Activated naive CD4-positive, alpha-beta T cell treated with anti-CD3 and anti-CD28 coated beads, Interleukin-2, amount 10 ng/mL, durations not matched to agents 7 days and 5 days (primary cell): ENCODE measurements around the gene OSBPL2.

ENCODE experiments used
- CTCF ChIA-PET: fragments of 350-600 bp; sonication (Branson Sonifier 250); formaldehyde crosslinking; loops from one replicate; lab custom pipeline; 2021; ENCODE audit warnings: antibody characterized with exemption; lab: Charles Lee
- DNase-seq: peaks from one replicate; pipeline ENCODE4 v3.0.0-alpha.2; 2020
- H3K27ac Mint-ChIP-seq: one replicate; pipeline ENCODE4 v1.8.0; 2021; ENCODE audit warnings: mild to moderate bottlenecking, moderate library complexity, mixed read lengths
- H3K27me3 Mint-ChIP-seq: one replicate; pipeline ENCODE4 v1.8.0; 2021; ENCODE audit warnings: mild to moderate bottlenecking, mixed read lengths
- H3K36me3 Mint-ChIP-seq: one replicate; pipeline ENCODE4 v1.8.0; 2021; ENCODE audit warnings: mixed read lengths
- H3K4me1 Mint-ChIP-seq: one replicate; pipeline ENCODE4 v1.8.0; 2021; ENCODE audit warnings: mixed read lengths
- H3K4me3 Mint-ChIP-seq: one replicate; pipeline ENCODE4 v1.8.0; 2021; ENCODE audit warnings: mild to moderate bottlenecking, moderate library complexity, mixed read lengths
- H3K9me3 Mint-ChIP-seq: one replicate; pipeline ENCODE4 v1.8.0; 2021; ENCODE audit warnings: mixed read lengths

The OSBPL2 gene

DNA sequence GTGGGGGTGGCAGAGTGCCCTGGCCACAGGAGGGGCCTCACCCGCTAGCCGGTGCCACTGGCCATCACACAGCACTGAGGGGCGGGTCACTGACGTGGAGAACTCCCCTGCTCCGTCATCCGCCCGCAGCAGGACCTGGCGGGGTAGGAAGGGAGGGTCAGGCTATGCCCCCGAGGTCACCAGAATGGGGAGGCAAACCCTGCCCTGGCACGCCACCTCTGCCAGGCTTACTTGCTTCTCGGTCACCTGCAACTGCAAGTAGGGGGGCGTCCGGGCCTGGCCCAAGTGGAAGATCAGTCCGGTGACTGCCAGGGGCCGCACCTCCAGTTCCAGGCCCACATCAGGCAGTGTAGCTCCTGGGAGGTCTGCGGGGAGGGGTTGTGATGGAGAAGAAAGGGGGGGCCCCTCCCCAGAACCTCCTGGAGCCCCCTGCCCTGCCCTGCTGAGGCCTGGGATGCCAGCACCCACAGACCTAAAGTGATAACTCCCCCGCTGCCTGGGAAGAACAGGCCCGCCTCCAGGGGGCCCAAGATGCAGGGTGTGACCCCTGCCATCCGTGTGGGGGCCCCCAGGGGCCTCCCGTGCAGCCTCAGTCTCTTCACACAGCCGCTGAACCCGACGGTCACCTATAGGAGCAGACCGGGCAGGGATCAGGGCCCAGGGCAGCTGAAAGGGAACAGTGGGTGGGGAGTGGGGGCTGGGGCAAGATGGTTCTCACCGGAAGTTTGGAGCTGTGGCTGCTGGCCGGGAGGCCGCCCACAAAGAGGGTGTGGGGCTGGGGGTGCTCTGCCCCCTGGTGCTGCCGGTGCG lies 71.8 kb downstream of the OSBPL2 start:
- Mint-ChIP-seq H3K9me3 (no peaks in the 10 kb centered on the region), H3K27ac (no peak overlapping the region), H3K4me3 (no peak overlapping the region), H3K4me1 (peaks cover 9% of the 10 kb centered on the region), H3K27me3 (no peaks in the 10 kb centered on the region), H3K36me3 (peaks cover 10% of the 10 kb centered on the region)
- no peak for DNase-seq
- CTCF ChIA-PET, result no interaction called here

GRCh38 chr20:62310757-62311121 lies 72.4 kb downstream of the OSBPL2 start:
- no peak for DNase-seq
- Mint-ChIP-seq H3K27me3 (no peaks in the 10 kb centered on the region), H3K27ac (no peak overlapping the region), H3K9me3 (no peaks in the 10 kb centered on the region), H3K4me3 (no peak overlapping the region), H3K4me1 (peaks cover 3% of the 10 kb centered on the region), H3K36me3 (peaks cover 6% of the 10 kb centered on the region)
- CTCF ChIA-PET, result no interaction called here

GRCh38 chr20:62311150-62311549 lies 72.8 kb downstream of the OSBPL2 start:
- H3K9me3 Mint-ChIP-seq, result no peaks in the 10 kb centered on the region
- no peaks in the 10 kb centered on the region for H3K27me3 Mint-ChIP-seq
- DNase-seq, result no peak
- no peak overlapping the region for H3K27ac Mint-ChIP-seq
- CTCF ChIA-PET, result no interaction called here
- no peak overlapping the region for H3K4me3 Mint-ChIP-seq
- H3K36me3 Mint-ChIP-seq, result peaks cover 5% of the 10 kb centered on the region
- H3K4me1 Mint-ChIP-seq, result peaks cover under 1% of the 10 kb centered on the region

DNA sequence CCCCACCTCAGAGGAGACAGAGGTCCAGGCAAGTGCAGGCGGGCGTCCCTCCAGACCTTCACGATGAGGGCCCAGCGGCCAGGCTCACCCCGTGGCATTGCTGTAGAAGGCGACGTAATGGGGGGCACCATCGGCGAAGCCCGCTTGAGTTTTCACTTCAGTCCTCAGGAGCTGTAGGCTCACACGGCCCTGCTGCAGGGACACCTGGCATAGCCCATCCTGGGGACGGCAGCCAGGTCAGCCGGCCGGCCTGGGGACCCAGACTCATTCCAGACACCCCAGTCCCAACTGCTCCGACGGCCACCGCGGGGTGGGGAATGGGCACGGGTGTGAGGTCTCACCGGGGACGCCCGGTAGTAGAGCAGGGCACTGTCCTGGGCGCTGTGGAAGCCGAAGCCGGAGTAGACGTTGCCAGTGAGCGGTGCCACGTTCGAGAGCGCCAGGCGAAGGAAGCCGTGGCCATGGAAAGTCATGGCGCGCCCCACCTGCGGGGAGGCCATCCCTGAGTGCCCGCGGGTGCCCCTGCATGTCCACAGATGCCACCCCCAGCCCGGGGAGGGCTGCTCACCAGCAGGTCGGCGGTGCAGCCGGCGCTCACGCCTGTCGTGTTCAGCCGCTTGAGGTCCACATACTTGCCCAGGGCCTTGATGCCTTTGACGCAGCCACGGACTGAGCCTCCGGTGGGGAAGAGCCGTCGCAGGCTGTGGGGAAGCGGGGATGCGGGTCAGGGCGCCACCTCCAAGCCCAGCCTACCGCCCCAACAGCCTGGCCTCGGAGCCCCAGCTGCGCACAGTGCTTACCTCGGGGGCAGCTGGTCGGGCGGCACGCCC lies 73.7 kb downstream of the OSBPL2 start:
- Mint-ChIP-seq H3K4me3 (no peak overlapping the region), H3K27ac (no peak overlapping the region), H3K27me3 (no peaks in the 10 kb centered on the region), H3K36me3 (peaks cover 4% of the 10 kb centered on the region), H3K9me3 (no peaks in the 10 kb centered on the region), H3K4me1 (no peaks in the 10 kb centered on the region)
- DNase-seq, result no peak
- CTCF ChIA-PET, result no interaction called here

DNA sequence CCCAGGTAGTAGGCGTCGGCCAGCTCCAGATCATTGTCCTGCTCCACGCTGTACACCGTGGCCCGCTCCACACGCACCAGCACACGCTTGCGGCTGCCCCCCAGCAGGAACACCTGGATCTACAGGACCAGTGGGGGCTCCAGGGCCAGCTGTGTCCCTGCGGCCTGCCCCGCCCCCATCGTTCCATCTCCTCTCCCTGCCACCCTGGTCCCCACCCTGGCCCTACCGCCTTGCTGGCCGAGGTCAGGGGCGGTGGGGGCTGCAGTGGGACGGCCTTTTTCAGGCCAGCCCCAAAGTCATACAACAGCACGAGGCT lies 74.3 kb downstream of the OSBPL2 start:
- Mint-ChIP-seq H3K36me3 (peaks cover 4% of the 10 kb centered on the region), H3K4me1 (no peaks in the 10 kb centered on the region), H3K9me3 (no peaks in the 10 kb centered on the region), H3K4me3 (no peak overlapping the region), H3K27ac (no peak overlapping the region), H3K27me3 (no peaks in the 10 kb centered on the region)
- CTCF ChIA-PET, result no interaction called here
- DNase-seq, result no peak

DNA sequence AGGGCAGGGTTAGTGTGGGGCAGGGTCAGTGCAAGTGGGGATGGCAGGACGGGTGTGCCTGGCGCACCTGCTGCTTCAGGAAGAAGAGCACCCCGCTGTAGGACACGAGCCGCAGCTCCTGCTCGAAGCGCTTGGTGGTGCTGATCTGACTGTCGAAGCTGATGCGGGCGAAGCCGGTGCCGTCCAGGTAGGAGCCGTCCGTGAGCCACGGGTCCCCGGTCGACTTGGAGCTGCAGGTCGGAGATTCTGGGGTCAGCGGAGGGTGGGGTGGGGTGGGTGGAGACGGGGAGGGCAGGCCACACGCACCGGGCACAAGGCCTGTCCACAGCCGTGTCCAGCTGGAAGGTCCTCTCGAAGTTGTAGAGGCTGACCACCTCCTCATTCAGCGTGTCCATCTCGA lies 74.7 kb downstream of the OSBPL2 start:
- no peaks in the 10 kb centered on the region for H3K9me3 Mint-ChIP-seq
- H3K27ac Mint-ChIP-seq, result no peak overlapping the region
- no peak overlapping the region for H3K4me3 Mint-ChIP-seq
- CTCF ChIA-PET, result no interaction called here
- no peaks in the 10 kb centered on the region for H3K27me3 Mint-ChIP-seq
- no peak for DNase-seq
- peaks cover 4% of the 10 kb centered on the region for H3K36me3 Mint-ChIP-seq
- H3K4me1 Mint-ChIP-seq, result no peaks in the 10 kb centered on the region

DNA sequence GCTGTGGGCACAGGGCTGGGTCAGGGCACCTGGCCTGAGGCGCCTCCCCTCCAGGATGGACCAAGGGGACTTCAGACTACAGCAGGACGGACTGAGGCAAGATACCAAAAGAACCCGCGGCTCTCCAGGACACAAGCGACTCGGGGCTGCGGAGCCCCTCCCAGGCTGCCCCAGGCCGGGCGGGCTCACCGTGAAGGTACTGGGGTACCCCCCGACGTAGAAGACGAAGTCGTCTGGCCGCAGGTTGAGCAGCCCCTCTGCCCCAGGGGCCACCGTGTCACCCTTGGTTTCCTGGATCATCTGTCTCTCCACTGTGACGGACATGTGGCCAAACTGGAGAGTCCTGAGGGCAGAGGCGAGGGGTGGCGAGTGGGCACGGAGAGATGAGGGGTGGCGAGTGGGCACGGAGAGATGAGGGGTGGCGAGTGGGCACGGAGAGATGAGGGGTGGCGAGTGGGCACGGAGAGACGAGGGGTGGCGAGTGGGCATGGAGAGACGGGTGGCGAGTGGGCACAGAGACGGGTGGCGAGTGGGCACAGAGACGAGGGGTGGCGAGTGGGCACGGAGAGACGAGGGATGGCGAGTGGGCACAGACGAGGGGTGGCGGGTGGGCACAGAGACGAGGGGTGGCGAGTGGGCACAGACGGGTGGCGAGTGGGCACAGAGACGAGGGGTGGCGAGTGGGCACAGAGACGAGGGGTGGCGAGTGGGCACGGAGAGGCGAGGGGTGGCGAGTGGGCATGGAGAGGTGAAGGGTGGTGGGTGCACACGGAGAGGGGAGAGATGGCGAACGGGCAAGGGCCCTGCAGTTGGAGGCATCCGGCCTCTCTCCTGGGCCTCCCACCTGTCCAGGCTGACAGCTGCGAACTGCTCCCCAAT lies 75.4 kb downstream of the OSBPL2 start:
- CTCF ChIA-PET, result no interaction called here
- no peak for DNase-seq
- no peaks in the 10 kb centered on the region for H3K4me1 Mint-ChIP-seq
- H3K9me3 Mint-ChIP-seq, result no peaks in the 10 kb centered on the region
- H3K27ac Mint-ChIP-seq, result no peak overlapping the region
- H3K27me3 Mint-ChIP-seq, result no peaks in the 10 kb centered on the region
- no peak overlapping the region for H3K4me3 Mint-ChIP-seq
- H3K36me3 Mint-ChIP-seq, result peaks cover 4% of the 10 kb centered on the region

DNA sequence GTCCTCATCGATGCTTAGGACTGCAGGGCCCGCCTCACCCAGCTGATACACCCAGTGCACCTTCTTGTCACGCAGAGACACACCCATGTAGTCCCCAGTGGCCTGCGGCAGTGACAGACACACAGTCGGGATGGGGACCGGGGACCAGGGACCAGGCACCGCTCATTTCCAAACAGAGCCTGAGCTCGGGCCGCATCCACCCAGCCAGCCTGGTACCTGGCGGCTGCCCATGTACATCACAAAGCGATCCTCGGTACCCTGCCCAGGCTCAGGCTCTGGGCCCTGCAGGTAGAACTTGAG lies 76.0 kb downstream of the OSBPL2 start:
- H3K9me3 Mint-ChIP-seq, result peaks cover 2% of the 10 kb centered on the region
- CTCF ChIA-PET, result no interaction called here
- H3K27ac Mint-ChIP-seq, result no peak overlapping the region
- H3K4me1 Mint-ChIP-seq, result no peaks in the 10 kb centered on the region
- DNase-seq, result no peak
- H3K4me3 Mint-ChIP-seq, result no peak overlapping the region
- H3K27me3 Mint-ChIP-seq, result no peaks in the 10 kb centered on the region
- no peaks in the 10 kb centered on the region for H3K36me3 Mint-ChIP-seq

DNA sequence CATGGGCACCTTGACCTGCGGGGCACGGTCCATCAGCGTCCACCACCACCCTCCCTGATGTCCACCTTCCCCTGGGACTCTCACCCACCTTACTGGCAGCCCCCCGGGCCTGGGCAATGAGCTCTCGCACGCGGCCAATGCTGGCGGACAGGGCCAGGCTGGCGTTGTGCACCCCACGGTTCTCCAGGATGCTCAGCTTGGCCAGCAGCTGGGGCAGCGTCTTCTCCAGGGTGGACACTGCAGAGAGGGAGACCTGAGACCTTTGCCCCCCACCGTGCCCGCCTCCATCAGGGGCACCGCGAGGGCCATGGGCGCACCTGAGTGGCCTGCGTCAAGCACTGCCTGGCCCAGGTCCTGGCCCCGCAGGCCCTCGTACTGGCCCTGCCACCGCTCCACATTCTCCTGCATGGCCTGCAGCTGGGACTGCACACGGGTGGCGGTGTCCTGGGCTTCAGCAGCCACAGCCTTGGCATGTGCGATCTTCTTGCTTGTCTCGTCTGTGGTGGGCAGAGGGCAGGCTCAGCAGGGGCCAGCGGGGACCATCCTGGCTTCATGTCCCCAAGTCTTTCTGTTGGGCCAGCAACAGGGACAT lies 76.5 kb downstream of the OSBPL2 start:
- H3K36me3 Mint-ChIP-seq, result no peaks in the 10 kb centered on the region

DNA sequence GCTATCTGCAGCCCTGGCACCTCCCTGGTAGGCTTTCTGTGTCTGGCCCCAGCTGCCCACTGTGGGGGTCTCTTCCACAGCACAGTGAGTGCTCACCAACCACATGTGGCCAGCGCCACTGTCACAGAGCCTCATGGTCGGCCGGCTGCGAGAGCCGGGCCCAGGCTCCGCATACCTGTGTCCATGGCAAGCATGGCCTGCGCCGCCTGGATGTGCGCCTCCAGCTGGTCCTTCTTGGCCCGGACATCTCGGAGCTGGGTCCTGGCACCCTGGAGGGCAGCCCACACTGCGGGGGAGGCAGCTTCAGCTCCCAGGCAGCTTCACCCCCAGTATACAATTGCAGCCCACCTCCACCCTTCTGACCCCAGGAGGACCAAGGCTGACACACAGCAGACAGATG lies 77.5 kb downstream of the OSBPL2 start:
- no peaks in the 10 kb centered on the region for H3K27me3 Mint-ChIP-seq
- no peak overlapping the region for H3K27ac Mint-ChIP-seq
- no peaks in the 10 kb centered on the region for H3K36me3 Mint-ChIP-seq
- H3K4me3 Mint-ChIP-seq, result no peak overlapping the region
- CTCF ChIA-PET, result no interaction called here
- no peak for DNase-seq
- peaks cover 2% of the 10 kb centered on the region for H3K9me3 Mint-ChIP-seq
- H3K4me1 Mint-ChIP-seq, result no peaks in the 10 kb centered on the region

More for the DNA sequence above, 76.5 kb downstream of the OSBPL2 start:
- Mint-ChIP-seq H3K27me3 (no peaks in the 10 kb centered on the region), H3K4me3 (no peak overlapping the region), H3K9me3 (peaks cover 2% of the 10 kb centered on the region), H3K4me1 (no peaks in the 10 kb centered on the region), H3K27ac (no peak overlapping the region)
- CTCF ChIA-PET, result no interaction called here
- no peak for DNase-seq

DNA sequence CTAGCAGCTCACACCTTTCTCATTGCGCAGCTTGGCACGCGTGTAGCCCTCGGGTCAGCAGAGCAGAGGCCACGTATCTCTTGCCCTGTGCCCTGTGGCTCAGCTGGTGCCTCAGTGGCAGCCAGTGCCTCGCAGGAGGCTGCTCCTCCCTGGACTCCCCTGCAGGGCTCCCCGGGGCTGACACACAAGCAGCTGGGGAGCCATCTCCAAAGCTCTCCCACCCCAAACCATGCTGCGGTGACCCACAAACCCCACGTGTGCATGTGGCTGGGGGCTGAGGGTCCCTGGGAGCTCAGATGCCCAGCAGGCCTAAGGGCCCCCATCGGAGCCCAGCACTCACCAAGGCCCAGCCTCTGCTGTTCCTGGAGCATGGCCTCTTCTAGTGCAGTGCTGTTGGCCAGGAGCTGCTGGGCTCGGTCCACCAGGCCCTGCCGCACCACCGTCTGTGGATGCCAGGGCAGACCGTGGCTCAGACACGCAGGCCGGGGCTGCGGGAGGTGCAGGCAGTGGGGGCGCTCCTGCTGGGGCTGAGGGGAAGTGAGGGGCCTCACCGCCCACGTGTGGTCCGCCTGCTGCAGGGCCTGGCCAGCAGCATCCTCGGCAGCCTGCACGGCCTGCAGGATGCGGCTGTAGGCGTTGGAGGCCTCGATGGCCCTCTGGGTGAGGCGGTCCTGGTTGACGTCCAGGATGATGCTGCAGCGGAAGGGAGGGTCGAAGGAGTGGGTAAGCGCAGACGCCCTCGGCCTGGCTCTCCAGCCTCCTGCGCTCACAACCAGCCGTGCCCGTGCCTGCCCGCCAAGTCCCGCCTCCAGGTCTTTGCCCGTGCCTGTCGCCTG lies 78.2 kb downstream of the OSBPL2 start:
- Mint-ChIP-seq H3K4me1 (no peaks in the 10 kb centered on the region), H3K9me3 (peaks cover 2% of the 10 kb centered on the region), H3K36me3 (no peaks in the 10 kb centered on the region), H3K4me3 (no peak overlapping the region), H3K27me3 (no peaks in the 10 kb centered on the region), H3K27ac (no peak overlapping the region)
- no peak for DNase-seq
- CTCF ChIA-PET, result interaction anchor here (0.8 kb wide), 1 partner anchor 13 kb away, joined by 3 read pairs; no protein-coding TSS in a partner anchor

DNA sequence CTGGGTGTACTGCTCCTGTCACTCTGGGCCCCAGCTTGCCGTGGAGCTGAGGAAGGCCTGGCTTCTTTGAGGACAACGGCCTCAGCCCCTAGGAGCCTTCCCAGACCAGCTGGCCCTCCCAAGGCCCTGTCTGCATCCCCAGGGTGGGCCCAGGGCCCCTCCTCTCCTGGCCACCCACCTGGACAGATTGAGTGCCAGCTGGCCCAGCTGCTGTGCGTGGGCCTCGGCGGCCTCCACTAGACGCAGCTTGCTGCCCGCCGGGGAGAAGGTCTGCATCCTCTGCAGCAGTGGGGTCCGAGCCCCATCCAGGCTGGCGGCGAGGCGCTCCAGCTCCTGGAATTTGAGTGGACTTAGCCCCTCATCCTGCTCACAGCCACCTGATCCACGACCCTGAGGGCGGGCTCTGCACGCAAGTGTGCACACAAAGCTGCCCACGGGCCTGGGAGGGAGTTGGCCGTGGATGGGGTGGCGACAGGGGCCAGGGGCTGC lies 78.9 kb downstream of the OSBPL2 start:
- Mint-ChIP-seq H3K36me3 (no peaks in the 10 kb centered on the region), H3K27ac (no peak overlapping the region), H3K4me3 (no peak overlapping the region), H3K27me3 (no peaks in the 10 kb centered on the region), H3K9me3 (peaks cover 2% of the 10 kb centered on the region), H3K4me1 (no peaks in the 10 kb centered on the region)
- CTCF ChIA-PET, result no interaction called here
- no peak for DNase-seq
